HG02678 (cell line): ENCODE data around the gene C9.
"Not testable (repeated sequence)": the region's sequence is repeated elsewhere in the genome, so short reads cannot be mapped to it uniquely, and the experiment has no call there.

Source experiments
- ATAC-seq: cut with Tn5 transposase; IDR thresholded peaks from one replicate; pipeline ENCODE4 v1.9.1; 2021; ENCODE audit warnings: mild to moderate bottlenecking, moderate library complexity; ENCODE audit not compliant: unreplicated experiment

C9 gene

GRCh38 chr5:39364367-39364766 lies at the start of gene C9:
TSS of gene C9 (minus strand) at chr5:39364495. CDS start at chr5:39364464, 31 bp downstream.
- ATAC-seq, result no peak

- no peak for ATAC-seq
Measured at GRCh38 chr5:39413771-39414170, 49.5 kb upstream of the C9 start.

- ATAC-seq, result no peak
Measured at GRCh38 chr5:39412721-39413394, 48.6 kb upstream of the C9 start.

GRCh38 chr5:39411985-39412384 lies 47.7 kb upstream of the C9 start:
- ATAC-seq, result no peak

- ATAC-seq, result no peak
Measured at GRCh38 chr5:39411061-39411460, 46.8 kb upstream of the C9 start.

- ATAC-seq, result no peak
Measured at GRCh38 chr5:39409033-39409432, 44.7 kb upstream of the C9 start.

GRCh38 chr5:39405083-39405843 lies 41.0 kb upstream of the C9 start:
- ATAC-seq, result no peak

- not testable (repeated sequence) for ATAC-seq
Measured at GRCh38 chr5:39403761-39404160, 39.5 kb upstream of the C9 start.

GRCh38 chr5:39402140-39402539 lies 37.8 kb upstream of the C9 start:
- ATAC-seq, result not testable (repeated sequence)

GRCh38 chr5:39400713-39401578 lies 36.7 kb upstream of the C9 start:
- no peak for ATAC-seq

GRCh38 chr5:39399135-39400036 lies 35.1 kb upstream of the C9 start:
- ATAC-seq, result no peak

- ATAC-seq, result no peak
Measured at GRCh38 chr5:39396843-39397242, 32.5 kb upstream of the C9 start.

GRCh38 chr5:39395521-39395920 lies 31.2 kb upstream of the C9 start:
- no peak for ATAC-seq

GRCh38 chr5:39394946-39395345 lies 30.7 kb upstream of the C9 start:
- ATAC-seq, result no peak

GRCh38 chr5:39390945-39391344 lies 26.6 kb upstream of the C9 start:
- ATAC-seq, result no peak

- ATAC-seq, result no peak
Measured at GRCh38 chr5:39387293-39387692, 23.0 kb upstream of the C9 start.

- ATAC-seq, result no peak
Measured at GRCh38 chr5:39384271-39384670, 20.0 kb upstream of the C9 start.

- ATAC-seq, result no peak
Measured at GRCh38 chr5:39381376-39381775, 17.1 kb upstream of the C9 start.

- ATAC-seq, result no peak
Measured at GRCh38 chr5:39379693-39380092, 15.4 kb upstream of the C9 start.

GRCh38 chr5:39377613-39378012 lies 13.3 kb upstream of the C9 start:
- ATAC-seq, result no peak
